C4-2B (cell line): ENCODE results near the gene ABCC2.

Source experiments
- CTCF ChIP-seq: fragments of 450-650 bp; conservative IDR thresholded peaks from 2 replicates; pipeline ENCODE4 v1.5.1; 2017; ENCODE audit warnings: mild to moderate bottlenecking
- ZFX ChIP-seq: fragments of 450-650 bp; IDR thresholded peaks from 2 replicates; pipeline ENCODE4 v1.6.1; 2017

GRCh38 chr10:99784016-99784726 lies 1.7 kb downstream of the ABCC2 start:
- no peak for TF ChIP-seq CTCF
- TF ChIP-seq ZFX, result no peak
